ENCODE data around the gene SOAT1. TPM values are rescaled to one million over a fixed set of nuclear protein-coding genes. Genes with fewer than 3 reads are reported as not detected.

Gene SOAT1
- total and polyA plus RNA-seq, 2 of the 4 experiments (the other 2 are of a cell fraction): 19.5 to 19.8 TPM

GRCh38 chr1:179283992-179284391 lies 9.6 kb upstream of the SOAT1 start:
- no peak overlapping the region for H2BK120ac ChIP-seq (ENCODE audit: low read depth, low read length)
- POLR2A ChIA-PET (ENCODE audit: unreplicated experiment): no interaction called here

More at GRCh38 chr1:179283992-179284391, 9.6 kb upstream of the SOAT1 start:
- no peak overlapping the region for H4K8ac ChIP-seq (ENCODE audit: low read depth in 2 of 2, low read length in 2 of 2)
- H3K9me3 ChIP-seq (ENCODE audit: control insufficient read depth, insufficient read depth, low read length): peaks cover 4% of the 10 kb centered on the region
- H3K4me2 ChIP-seq (ENCODE audit: low read depth, low read length): no peak overlapping the region
- H3K56ac ChIP-seq (ENCODE audit: extremely low read depth, insufficient read depth, low read length): no peak overlapping the region
- CTCF ChIA-PET: interaction anchor here (0.7 kb wide), 1 partner anchor 152 kb away, joined by 3 read pairs; no protein-coding TSS in a partner anchor
- no peak overlapping the region for H2AK5ac ChIP-seq (ENCODE audit: low read depth, low read length)
- no peak for DNase-seq
- H3K4me3 ChIP-seq (ENCODE audit: insufficient read depth, low read depth, low read length): no peak overlapping the region
- H4K91ac ChIP-seq (ENCODE audit: insufficient read depth, low read depth, low read length): no peak overlapping the region
- H3K27ac ChIP-seq (ENCODE audit: insufficient read depth, low read length): no peak overlapping the region
- ATAC-seq (ENCODE audit: low read depth): no peak
- H3K4me1 ChIP-seq (ENCODE audit: control insufficient read depth, insufficient read depth, low read length): no peaks in the 10 kb centered on the region
- H3K18ac ChIP-seq (ENCODE audit: low read depth, low read length): no peak overlapping the region
- BruUV-seq (replicated peaks): no TSS peak
- intact Hi-C loops (cut with micrococcal nuclease): no loop called here
- no peak overlapping the region for H2AFZ ChIP-seq (replicated peaks; ENCODE audit: low read length, poor library complexity)
- in situ Hi-C loops (cut with MboI; ENCODE audit: low sequenced_read_pairs): no loop called here
- H2AK9ac ChIP-seq (replicated peaks; ENCODE audit: low read depth, low read length, poor library complexity): no peak overlapping the region
- H3K9me1 ChIP-seq (ENCODE audit: insufficient read depth, low read length): no peaks in the 10 kb centered on the region
- H3K36me3 ChIP-seq (ENCODE audit: control insufficient read depth, insufficient read depth, low read length): no peaks in the 10 kb centered on the region
- no peak overlapping the region for H3K4ac ChIP-seq (ENCODE audit: low read depth, low read length)
- no peak overlapping the region for H2BK5ac ChIP-seq (ENCODE audit: low read depth, low read length, poor library complexity, severe bottlenecking)
- H4K5ac ChIP-seq (ENCODE audit: low read depth, low read length): no peak overlapping the region
- WGBS, 2 experiments (ENCODE audit: extremely low coverage in 2 of 2, insufficient read length in 1 of 2): no CpG with 5 or more reads among the region's 2 CpGs
- H3K9ac ChIP-seq (ENCODE audit: low read depth, low read length): no peak overlapping the region
- H3K14ac ChIP-seq (replicated peaks; ENCODE audit: low read depth, low read length): no peak overlapping the region
- no peak overlapping the region for H3K23ac ChIP-seq (ENCODE audit: low read depth, low read length)
- TF ChIP-seq NFE2L2 (IDR thresholded peaks at IDR 0.05; ENCODE audit: low read depth, low read length) (no peak), RFX5 (IDR thresholded peaks at IDR 0.05; ENCODE audit: low read depth, low read length) (no peak), MXI1 (IDR thresholded peaks at IDR 0.05; ENCODE audit: borderline replicate concordance, low read depth, low read length) (no peak), BHLHE40 (IDR thresholded peaks at IDR 0.05; ENCODE audit: low read depth, low read length) (no peak), MAZ (IDR thresholded peaks at IDR 0.05; ENCODE audit: borderline replicate concordance, low read depth, low read length) (no peak), CHD1 (IDR thresholded peaks at IDR 0.05; ENCODE audit: low read depth, low read length) (no peak), FOS (IDR thresholded peaks at IDR 0.05; ENCODE audit: low read depth, low read length) (no peak), ELK1 (IDR thresholded peaks at IDR 0.05; ENCODE audit: borderline replicate concordance, low read depth, low read length) (no peak), POLR2A (IDR thresholded peaks at IDR 0.05; ENCODE audit: low read depth, low read length) (no peak), RAD21 (IDR thresholded peaks at IDR 0.05; ENCODE audit: low read length) (no peak), CEBPB (IDR thresholded peaks at IDR 0.05; ENCODE audit: low read depth, low read length) (no peak), USF2 (IDR thresholded peaks at IDR 0.05; ENCODE audit: low read depth, low read length) (no peak)
- TF ChIP-seq, protein P1, sequence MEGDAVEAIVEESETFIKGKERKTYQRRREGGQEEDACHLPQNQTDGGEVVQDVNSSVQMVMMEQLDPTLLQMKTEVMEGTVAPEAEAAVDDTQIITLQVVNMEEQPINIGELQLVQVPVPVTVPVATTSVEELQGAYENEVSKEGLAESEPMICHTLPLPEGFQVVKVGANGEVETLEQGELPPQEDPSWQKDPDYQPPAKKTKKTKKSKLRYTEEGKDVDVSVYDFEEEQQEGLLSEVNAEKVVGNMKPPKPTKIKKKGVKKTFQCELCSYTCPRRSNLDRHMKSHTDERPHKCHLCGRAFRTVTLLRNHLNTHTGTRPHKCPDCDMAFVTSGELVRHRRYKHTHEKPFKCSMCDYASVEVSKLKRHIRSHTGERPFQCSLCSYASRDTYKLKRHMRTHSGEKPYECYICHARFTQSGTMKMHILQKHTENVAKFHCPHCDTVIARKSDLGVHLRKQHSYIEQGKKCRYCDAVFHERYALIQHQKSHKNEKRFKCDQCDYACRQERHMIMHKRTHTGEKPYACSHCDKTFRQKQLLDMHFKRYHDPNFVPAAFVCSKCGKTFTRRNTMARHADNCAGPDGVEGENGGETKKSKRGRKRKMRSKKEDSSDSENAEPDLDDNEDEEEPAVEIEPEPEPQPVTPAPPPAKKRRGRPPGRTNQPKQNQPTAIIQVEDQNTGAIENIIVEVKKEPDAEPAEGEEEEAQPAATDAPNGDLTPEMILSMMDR (conservative IDR thresholded peaks at IDR 0.05; ENCODE audit: low read depth, low read length): no peak
- no peaks in the 10 kb centered on the region for H3K27me3 ChIP-seq (ENCODE audit: control insufficient read depth, insufficient read depth, low read length)
- no peak overlapping the region for H2BK20ac ChIP-seq (ENCODE audit: low read depth, low read length)
- dilution Hi-C loops (cut with HindIII; ENCODE audit: low sequenced_read_pairs, unreplicated experiment): no loop called here
- no peaks in the 10 kb centered on the region for H4K20me1 ChIP-seq (ENCODE audit: insufficient read depth, low read length)
- H2BK15ac ChIP-seq (ENCODE audit: low read depth, low read length): no peak overlapping the region
- H3K79me1 ChIP-seq (ENCODE audit: low read depth in 1 of 2, low read length in 2 of 2): no peaks in the 10 kb centered on the region
